GM12878 (cell line): ENCODE results near the gene EAF2. TPM values are rescaled to one million over a fixed set of nuclear protein-coding genes. Genes with fewer than 3 reads are reported as not detected.

Experiments used
- BRCA1 ChIP-seq: IDR thresholded peaks from 2 replicates; pipeline ENCODE4 v1.6.1; 2011; ENCODE audit warnings: low read depth, low read length, improper control_type of control experiment
- CBFB ChIP-seq: IDR thresholded peaks from 2 replicates; pipeline ENCODE4 v1.6.1; 2016; ENCODE audit warnings: antibody characterized with exemption, low read depth
- CREM ChIP-seq: IDR thresholded peaks from 2 replicates; pipeline ENCODE4 v1.6.1; 2014; ENCODE audit warnings: antibody characterized with exemption, low read depth
- CTCF ChIP-seq, 3 experiments: IDR thresholded peaks in 2 of 3; conservative IDR thresholded peaks in 1 of 3; 2 replicates each; pipeline ENCODE4 v1.5.1; 2011; ENCODE audit warnings: low read depth in 3 of 3, low read length in 3 of 3, mild to moderate bottlenecking in 3 of 3, control low read depth in 2 of 3, moderate library complexity in 2 of 3, inconsistent platforms in 1 of 3, mixed read lengths in 1 of 3; ENCODE audit not compliant: control insufficient read depth in 2 of 3, insufficient read depth in 1 of 3; ENCODE audit errors: extremely low read depth in 1 of 3
- CUX1 ChIP-seq: IDR thresholded peaks from 2 replicates; pipeline ENCODE4 v1.6.1; 2012; ENCODE audit warnings: improper control_type of control experiment, low read depth, low read length; ENCODE audit not compliant: insufficient replicate concordance
- ESRRA ChIP-seq: IDR thresholded peaks from 2 replicates; pipeline ENCODE4 v1.6.1; 2012; ENCODE audit warnings: mild to moderate bottlenecking, low read length, improper control_type of control experiment
- IKZF1 ChIP-seq: fragments of 450-650 bp; conservative IDR thresholded peaks from 2 replicates; pipeline ENCODE4 v1.6.1; 2017; ENCODE audit warnings: antibody characterized with exemption, mild to moderate bottlenecking
- KDM1A ChIP-seq: fragments of 200-600 bp; sonication (generic); IDR thresholded peaks from 2 replicates; pipeline ENCODE4 v1.6.1; 2016; ENCODE audit warnings: borderline replicate concordance
- NR2C2 ChIP-seq: IDR thresholded peaks from 2 replicates; pipeline ENCODE4 v1.6.1; 2011; ENCODE audit warnings: borderline replicate concordance, low read depth; ENCODE audit not compliant: control insufficient read depth, insufficient read length
- NRF1 ChIP-seq: conservative IDR thresholded peaks from 2 replicates; pipeline ENCODE4 v1.6.1; 2011; ENCODE audit warnings: mild to moderate bottlenecking, low read depth, low read length, improper control_type of control experiment
- POLR2AphosphoS5 ChIP-seq: IDR thresholded peaks from 2 replicates; pipeline ENCODE4 v1.6.1; 2011; ENCODE audit warnings: mild to moderate bottlenecking, low read length, inconsistent platforms
- SIN3A ChIP-seq: IDR thresholded peaks from 2 replicates; pipeline ENCODE4 v1.6.1; 2012; ENCODE audit warnings: low read depth, low read length, improper control_type of control experiment
- SIX5 ChIP-seq: IDR thresholded peaks from 2 replicates; pipeline ENCODE4 v1.6.1; 2011; ENCODE audit warnings: mild to moderate bottlenecking, low read depth, low read length, moderate library complexity; ENCODE audit not compliant: severe bottlenecking
- SMARCA5 ChIP-seq: fragments of 450-650 bp; IDR thresholded peaks from 2 replicates; pipeline ENCODE4 v1.6.1; 2017; ENCODE audit warnings: mild to moderate bottlenecking
- SP1 ChIP-seq: IDR thresholded peaks from one replicate; pipeline ENCODE4 v1.6.1; 2011; ENCODE audit warnings: low read depth, low read length
- SREBF2 ChIP-seq: IDR thresholded peaks from 2 replicates; pipeline ENCODE4 v1.6.1; 2012; ENCODE audit warnings: mild to moderate bottlenecking, low read length
- polyA plus RNA-seq, 11 experiments: library from polyadenylated mRNA; depleted of rRNA in 4 of 11; unstranded in 6 of 11; stranded (reverse) in 5 of 11; fragments of >200 nt; fragmentation: Nextera tagmentation in 4 of 11; fragmentation: Illumina TruSeq in 1 of 11; extraction: Ambion mirVana in 4 of 11; extraction: Trizol in 1 of 11; gene quantifications; 1 replicate in 1 of 11; 2 replicates in 10 of 11; pipeline versions ENCODE4 v1.2.1 to v1.2.3, GENCODE V29; 2011 to 2016; ENCODE audit warnings: inconsistent platforms in 2 of 11, missing spikeins in 2 of 11, low read depth in 1 of 11
- total RNA-seq, 4 experiments: library from RNA; depleted of rRNA in 3 of 4; stranded (reverse); fragments of >200 nt in 3 of 4; fragmentation: Illumina TruSeq in 1 of 4; extraction: Trizol in 1 of 4; gene quantifications; 2 replicates each; pipeline versions ENCODE4 v1.2.1 to v1.2.3, GENCODE V29; 2013 to 2021
- TF ChIP-seq, protein P1 (sequence below): IDR thresholded peaks from 2 replicates; pipeline ENCODE4 v1.6.1; 2011; ENCODE audit warnings: mild to moderate bottlenecking, low read depth, low read length, moderate library complexity; ENCODE audit not compliant: insufficient replicate concordance
- TF ChIP-seq, protein P2 (sequence below): fragments of 450-650 bp; formaldehyde crosslinking; IDR thresholded peaks from 2 replicates; pipeline ENCODE4 v1.4.0; 2022; ENCODE audit warnings: mild to moderate bottlenecking, moderate library complexity

Gene EAF2
- total and polyA plus RNA-seq, 10 of the 15 experiments (the other 5 are each of a cell fraction or from before 2014, with no cell fraction given): 47.3 to 193 (median 72.2) TPM

GRCh38 chr3:121834671-121835464 is at the start of gene EAF2, which contains the start of gene IQCB1 (continued):
- TF ChIP-seq CUX1 (no peak), SREBF2 (no peak), NR2C2 (no peak), NRF1 (no peak), CREM (peak; percentile 75), CBFB (peak; percentile 83), POLR2AphosphoS5 (peak; percentile 97), KDM1A (no peak), IKZF1 (peak; percentile 63), SIX5 (no peak), SIN3A (peak; percentile 88), ESRRA (no peak), CTCF (IDR thresholded peaks at IDR 0.05 in 2 of 3, conservative IDR thresholded peaks at IDR 0.05 in 1 of 3; ENCODE audit: control insufficient read depth in 2 of 3, extremely low read depth in 1 of 3, insufficient read depth in 1 of 3, low read depth in 3 of 3, low read length in 3 of 3) (0 out of 6 replicates have a peak, but pooled peaks of 2 of the 3 experiments have one; percentile 2 to 5), SMARCA5 (0 out of 2 replicates have a peak, but pooled peaks have one; percentile 19), BRCA1 (peak; percentile 11; the same call in 1 of the 2 replicates), SP1 (peak; percentile 87)
- TF ChIP-seq, protein P1, sequence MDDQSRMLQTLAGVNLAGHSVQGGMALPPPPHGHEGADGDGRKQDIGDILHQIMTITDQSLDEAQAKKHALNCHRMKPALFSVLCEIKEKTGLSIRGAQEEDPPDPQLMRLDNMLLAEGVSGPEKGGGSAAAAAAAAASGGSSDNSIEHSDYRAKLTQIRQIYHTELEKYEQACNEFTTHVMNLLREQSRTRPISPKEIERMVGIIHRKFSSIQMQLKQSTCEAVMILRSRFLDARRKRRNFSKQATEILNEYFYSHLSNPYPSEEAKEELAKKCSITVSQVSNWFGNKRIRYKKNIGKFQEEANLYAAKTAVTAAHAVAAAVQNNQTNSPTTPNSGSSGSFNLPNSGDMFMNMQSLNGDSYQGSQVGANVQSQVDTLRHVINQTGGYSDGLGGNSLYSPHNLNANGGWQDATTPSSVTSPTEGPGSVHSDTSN: peak; percentile 58
- TF ChIP-seq, protein P2, sequence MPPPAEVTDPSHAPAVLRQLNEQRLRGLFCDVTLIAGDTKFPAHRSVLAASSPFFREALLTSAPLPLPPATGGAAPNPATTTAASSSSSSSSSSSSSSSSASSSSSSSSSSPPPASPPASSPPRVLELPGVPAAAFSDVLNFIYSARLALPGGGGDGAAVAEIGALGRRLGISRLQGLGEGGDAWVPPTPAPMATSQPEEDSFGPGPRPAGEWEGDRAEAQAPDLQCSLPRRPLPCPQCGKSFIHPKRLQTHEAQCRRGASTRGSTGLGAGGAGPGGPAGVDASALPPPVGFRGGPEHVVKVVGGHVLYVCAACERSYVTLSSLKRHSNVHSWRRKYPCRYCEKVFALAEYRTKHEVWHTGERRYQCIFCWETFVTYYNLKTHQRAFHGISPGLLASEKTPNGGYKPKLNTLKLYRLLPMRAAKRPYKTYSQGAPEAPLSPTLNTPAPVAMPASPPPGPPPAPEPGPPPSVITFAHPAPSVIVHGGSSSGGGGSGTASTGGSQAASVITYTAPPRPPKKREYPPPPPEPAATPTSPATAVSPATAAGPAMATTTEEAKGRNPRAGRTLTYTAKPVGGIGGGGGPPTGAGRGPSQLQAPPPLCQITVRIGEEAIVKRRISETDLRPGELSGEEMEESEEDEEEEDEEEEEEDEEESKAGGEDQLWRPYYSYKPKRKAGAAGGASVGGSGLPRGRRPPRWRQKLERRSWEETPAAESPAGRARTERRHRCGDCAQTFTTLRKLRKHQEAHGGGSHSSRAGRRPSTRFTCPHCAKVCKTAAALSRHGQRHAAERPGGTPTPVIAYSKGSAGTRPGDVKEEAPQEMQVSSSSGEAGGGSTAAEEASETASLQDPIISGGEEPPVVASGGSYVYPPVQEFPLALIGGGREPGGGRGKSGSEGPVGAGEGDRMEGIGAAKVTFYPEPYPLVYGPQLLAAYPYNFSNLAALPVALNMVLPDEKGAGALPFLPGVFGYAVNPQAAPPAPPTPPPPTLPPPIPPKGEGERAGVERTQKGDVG: no peak
